ENCODE data around the gene LRMDA. TPM values are rescaled to one million over a fixed set of nuclear protein-coding genes. Genes with fewer than 3 reads are reported as not detected.

The LRMDA gene
- total RNA-seq, 1 donor from 2014 or later = 18.7 TPM

DNA sequence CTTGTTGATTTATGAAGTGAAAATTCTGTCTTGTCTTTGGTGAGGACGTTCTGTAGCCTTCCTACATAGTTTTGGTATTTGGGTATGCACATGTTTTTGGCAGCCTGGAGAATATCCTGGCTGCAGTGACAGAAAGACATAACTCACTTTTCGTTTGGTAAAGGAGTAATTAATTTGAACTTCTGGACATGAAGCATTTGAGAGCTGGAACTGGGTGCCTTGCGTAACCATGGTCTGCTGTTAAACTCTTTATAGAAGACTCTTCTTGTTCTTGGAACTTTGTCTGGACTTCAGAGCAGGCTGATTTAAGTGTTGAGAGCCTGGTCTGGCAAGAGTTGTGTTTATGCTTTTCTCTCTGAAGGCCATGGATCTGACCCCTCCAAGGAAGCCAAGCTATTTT is 231.3 kb downstream of the LRMDA start:
- no peaks in the 10 kb centered on the region for H3K27me3 ChIP-seq (ENCODE audit: control insufficient read depth, insufficient read depth, low read length)
- TF ChIP-seq, protein P1, sequence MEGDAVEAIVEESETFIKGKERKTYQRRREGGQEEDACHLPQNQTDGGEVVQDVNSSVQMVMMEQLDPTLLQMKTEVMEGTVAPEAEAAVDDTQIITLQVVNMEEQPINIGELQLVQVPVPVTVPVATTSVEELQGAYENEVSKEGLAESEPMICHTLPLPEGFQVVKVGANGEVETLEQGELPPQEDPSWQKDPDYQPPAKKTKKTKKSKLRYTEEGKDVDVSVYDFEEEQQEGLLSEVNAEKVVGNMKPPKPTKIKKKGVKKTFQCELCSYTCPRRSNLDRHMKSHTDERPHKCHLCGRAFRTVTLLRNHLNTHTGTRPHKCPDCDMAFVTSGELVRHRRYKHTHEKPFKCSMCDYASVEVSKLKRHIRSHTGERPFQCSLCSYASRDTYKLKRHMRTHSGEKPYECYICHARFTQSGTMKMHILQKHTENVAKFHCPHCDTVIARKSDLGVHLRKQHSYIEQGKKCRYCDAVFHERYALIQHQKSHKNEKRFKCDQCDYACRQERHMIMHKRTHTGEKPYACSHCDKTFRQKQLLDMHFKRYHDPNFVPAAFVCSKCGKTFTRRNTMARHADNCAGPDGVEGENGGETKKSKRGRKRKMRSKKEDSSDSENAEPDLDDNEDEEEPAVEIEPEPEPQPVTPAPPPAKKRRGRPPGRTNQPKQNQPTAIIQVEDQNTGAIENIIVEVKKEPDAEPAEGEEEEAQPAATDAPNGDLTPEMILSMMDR (IDR thresholded peaks at IDR 0.05; ENCODE audit: insufficient read depth, low read length, poor library complexity, severe bottlenecking) = no peak
- no peak for DNase-seq (ENCODE audit: low read depth)
- no peaks in the 10 kb centered on the region for H3K36me3 ChIP-seq (ENCODE audit: control insufficient read depth, insufficient read depth, low read length)
- H3K4me3 ChIP-seq (ENCODE audit: low read depth, low read length) = no peak overlapping the region

- DNase-seq (ENCODE audit: low read depth) = no peak
- no peaks in the 10 kb centered on the region for H3K36me3 ChIP-seq (ENCODE audit: control insufficient read depth, insufficient read depth, low read length)
- H3K4me3 ChIP-seq (ENCODE audit: low read depth, low read length) = no peak overlapping the region
- no peaks in the 10 kb centered on the region for H3K27me3 ChIP-seq (ENCODE audit: control insufficient read depth, insufficient read depth, low read length)
- TF ChIP-seq, protein P1 (IDR thresholded peaks at IDR 0.05; ENCODE audit: insufficient read depth, low read length, poor library complexity, severe bottlenecking) = no peak
Observed at GRCh38 chr10:75663947-75664664, 232.7 kb downstream of the LRMDA start.

GRCh38 chr10:75664968-75665367 is 233.5 kb downstream of the LRMDA start:
- DNase-seq (ENCODE audit: low read depth) = no peak
- Histone ChIP-seq H3K4me3 (ENCODE audit: low read depth, low read length) (no peak overlapping the region), H3K36me3 (ENCODE audit: control insufficient read depth, insufficient read depth, low read length) (no peaks in the 10 kb centered on the region), H3K27me3 (ENCODE audit: control insufficient read depth, insufficient read depth, low read length) (no peaks in the 10 kb centered on the region)
- TF ChIP-seq, protein P1 (IDR thresholded peaks at IDR 0.05; ENCODE audit: insufficient read depth, low read length, poor library complexity, severe bottlenecking) = no peak

DNA sequence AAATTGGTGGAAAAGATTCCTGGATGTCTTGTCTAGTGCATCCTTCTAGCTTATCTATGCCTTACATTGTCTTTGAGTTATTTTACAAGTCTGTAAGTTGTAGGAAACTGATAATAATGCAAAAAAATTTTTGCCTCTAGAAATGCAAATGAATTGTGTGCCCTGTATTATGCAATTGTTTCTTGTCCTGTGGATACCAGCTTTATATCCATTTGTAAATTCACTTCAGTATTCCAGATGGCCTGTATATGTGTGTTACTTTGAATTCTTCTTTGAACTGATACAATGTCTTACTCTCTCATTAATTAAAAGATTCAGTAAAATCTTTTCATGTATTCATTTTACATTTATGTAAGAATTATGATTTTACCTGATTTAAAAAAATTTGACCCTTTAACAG is 234.3 kb downstream of the LRMDA start:
- DNase-seq (ENCODE audit: low read depth) = no peak
- H3K4me3 ChIP-seq (ENCODE audit: low read depth, low read length) = no peak overlapping the region
- H3K27me3 ChIP-seq (ENCODE audit: control insufficient read depth, insufficient read depth, low read length) = no peaks in the 10 kb centered on the region
- no peaks in the 10 kb centered on the region for H3K36me3 ChIP-seq (ENCODE audit: control insufficient read depth, insufficient read depth, low read length)
- TF ChIP-seq, protein P1 (IDR thresholded peaks at IDR 0.05; ENCODE audit: insufficient read depth, low read length, poor library complexity, severe bottlenecking) = no peak

GRCh38 chr10:75672111-75672671 is 240.8 kb downstream of the LRMDA start:
- TF ChIP-seq, protein P1 (IDR thresholded peaks at IDR 0.05; ENCODE audit: insufficient read depth, low read length, poor library complexity, severe bottlenecking) = no peak
- Histone ChIP-seq H3K4me3 (ENCODE audit: low read depth, low read length) (no peak overlapping the region), H3K27me3 (ENCODE audit: control insufficient read depth, insufficient read depth, low read length) (no peaks in the 10 kb centered on the region), H3K36me3 (ENCODE audit: control insufficient read depth, insufficient read depth, low read length) (no peaks in the 10 kb centered on the region)
- no peak for DNase-seq (ENCODE audit: low read depth)

- Histone ChIP-seq H3K27me3 (ENCODE audit: control insufficient read depth, insufficient read depth, low read length) (no peaks in the 10 kb centered on the region), H3K36me3 (ENCODE audit: control insufficient read depth, insufficient read depth, low read length) (no peaks in the 10 kb centered on the region), H3K4me3 (ENCODE audit: low read depth, low read length) (no peak overlapping the region)
- TF ChIP-seq, protein P1 (IDR thresholded peaks at IDR 0.05; ENCODE audit: insufficient read depth, low read length, poor library complexity, severe bottlenecking) = no peak
- no peak for DNase-seq (ENCODE audit: low read depth)
Observed at GRCh38 chr10:75672842-75673241, 241.4 kb downstream of the LRMDA start.
